H9 (cell line): ENCODE results near the gene COA8. TPM values are rescaled to one million over a fixed set of nuclear protein-coding genes. Genes with fewer than 3 reads are reported as not detected.
A peak's percentile ranks its signal among the peaks of the same experiment; 100 is the strongest.

Experiments
- DNase-seq: peaks from one replicate; pipeline ENCODE4 v3.0.0-alpha.2; 2017
- H2AFZ ChIP-seq: one replicate; pipeline ENCODE4 v1.6.1; 2013; ENCODE audit warnings: mild to moderate bottlenecking, low read length, control low read depth, moderate library complexity
- H2AK5ac ChIP-seq: 2 replicates; pipeline ENCODE4 v1.6.1; 2013; ENCODE audit warnings: low read length, control low read depth, mixed read lengths; ENCODE audit not compliant: insufficient read length
- H2BK120ac ChIP-seq: one replicate; pipeline ENCODE4 v1.6.1; 2013; ENCODE audit warnings: low read depth, mild to moderate bottlenecking, low read length, control low read depth, inconsistent platforms; ENCODE audit not compliant: poor library complexity, severe bottlenecking
- H2BK12ac ChIP-seq: 2 replicates; pipeline ENCODE4 v1.6.1; 2013; ENCODE audit warnings: low read length, control low read depth, mixed read lengths, low read depth; ENCODE audit not compliant: insufficient read length
- H2BK15ac ChIP-seq: 2 replicates; pipeline ENCODE4 v1.6.1; 2013; ENCODE audit warnings: low read depth, low read length, control low read depth
- H2BK20ac ChIP-seq: one replicate; pipeline ENCODE4 v1.6.1; 2013; ENCODE audit warnings: low read depth, mild to moderate bottlenecking, low read length, control low read depth, inconsistent platforms; ENCODE audit not compliant: poor library complexity, severe bottlenecking
- H2BK5ac ChIP-seq: 2 replicates; pipeline ENCODE4 v1.6.1; 2013; ENCODE audit warnings: low read length, control low read depth, mixed read lengths; ENCODE audit not compliant: insufficient read length
- H3K14ac ChIP-seq: 2 replicates; pipeline ENCODE4 v1.6.1; 2013; ENCODE audit warnings: low read length, control low read depth; ENCODE audit not compliant: insufficient read depth
- H3K18ac ChIP-seq: 2 replicates; pipeline ENCODE4 v1.6.1; 2013; ENCODE audit warnings: low read depth, mild to moderate bottlenecking, mixed read lengths, low read length, control low read depth; ENCODE audit not compliant: insufficient read length
- H3K23ac ChIP-seq: 2 replicates; pipeline ENCODE4 v1.6.1; 2013; ENCODE audit warnings: low read length, control low read depth, mixed read lengths, low read depth; ENCODE audit not compliant: insufficient read length
- H3K23me2 ChIP-seq: 2 replicates; pipeline ENCODE4 v1.6.1; 2013; ENCODE audit warnings: low read depth, mild to moderate bottlenecking, mixed read lengths, low read length, control low read depth; ENCODE audit not compliant: insufficient read length, poor library complexity, severe bottlenecking
- H3K27ac ChIP-seq: 2 replicates; pipeline ENCODE4 v1.5.1; 2013; ENCODE audit warnings: low read length, control low read depth, mixed read lengths, low read depth; ENCODE audit not compliant: insufficient read length
- H3K27me3 ChIP-seq: 2 replicates; pipeline ENCODE4 v1.6.1; 2013; ENCODE audit warnings: low read length, control low read depth, inconsistent platforms; ENCODE audit not compliant: insufficient read depth
- H3K4ac ChIP-seq: 2 replicates; pipeline ENCODE4 v1.6.1; 2013; ENCODE audit warnings: low read depth, mild to moderate bottlenecking, control low read depth, inconsistent platforms, low read length, moderate library complexity
- H3K4me1 ChIP-seq: 2 replicates; pipeline ENCODE4 v1.6.1; 2013; ENCODE audit warnings: low read length, control low read depth, inconsistent platforms; ENCODE audit not compliant: insufficient read depth
- H3K4me2 ChIP-seq: 2 replicates; pipeline ENCODE4 v1.6.1; 2013; ENCODE audit warnings: low read length, control low read depth, mixed read lengths; ENCODE audit not compliant: insufficient read length, insufficient read depth
- H3K56ac ChIP-seq: 2 replicates; pipeline ENCODE4 v1.6.1; 2013; ENCODE audit warnings: low read depth, mild to moderate bottlenecking, mixed read lengths, low read length, control low read depth; ENCODE audit not compliant: insufficient read length
- H3K79me1 ChIP-seq: 2 replicates; pipeline ENCODE4 v1.6.1; 2013; ENCODE audit warnings: low read depth, mild to moderate bottlenecking, moderate library complexity, low read length, control low read depth, inconsistent platforms; ENCODE audit not compliant: insufficient read depth, poor library complexity, severe bottlenecking
- H3K79me2 ChIP-seq: 2 replicates; pipeline ENCODE4 v1.6.1; 2013; ENCODE audit warnings: low read length, control low read depth, inconsistent platforms; ENCODE audit not compliant: insufficient read depth
- H3K9ac ChIP-seq: 2 replicates; pipeline ENCODE4 v1.6.1; 2013; ENCODE audit warnings: low read length, control low read depth, mixed read lengths; ENCODE audit not compliant: insufficient read length; ENCODE audit errors: extremely low read depth
- H3K9me3 ChIP-seq: one replicate; pipeline ENCODE4 v1.6.1; 2013; ENCODE audit warnings: low read depth, low read length, inconsistent platforms; ENCODE audit not compliant: control insufficient read depth
- H3T11ph ChIP-seq: one replicate; pipeline ENCODE4 v1.6.1; 2013; ENCODE audit warnings: mild to moderate bottlenecking, low read length, control low read depth, inconsistent platforms
- H4K20me1 ChIP-seq: one replicate; pipeline ENCODE4 v1.6.1; 2013; ENCODE audit not compliant: control insufficient read depth, insufficient read length, insufficient read depth
- H4K5ac ChIP-seq: 2 replicates; pipeline ENCODE4 v1.6.1; 2013; ENCODE audit warnings: low read depth, mild to moderate bottlenecking, mixed read lengths, low read length, control low read depth; ENCODE audit not compliant: insufficient read length
- H4K8ac ChIP-seq: replicated peaks from 2 replicates; pipeline ENCODE4 v1.6.1; 2013; ENCODE audit warnings: low read length, control low read depth, mixed read lengths, low read depth; ENCODE audit not compliant: insufficient read length
- H4K91ac ChIP-seq: 2 replicates; pipeline ENCODE4 v1.6.1; 2013; ENCODE audit warnings: low read depth, mild to moderate bottlenecking, moderate library complexity, mixed read lengths, low read length, control low read depth; ENCODE audit not compliant: insufficient read length
- H3K27ac Mint-ChIP-seq, 3 experiments: 2 replicates in 2 of 3; 3 replicates in 1 of 3; pipeline ENCODE4 v1.8.0; 2020 to 2021; ENCODE audit warnings: mixed read lengths in 3 of 3, mild to moderate bottlenecking in 1 of 3, moderate library complexity in 1 of 3
- H3K27me3 Mint-ChIP-seq: 2 replicates; pipeline ENCODE4 v1.8.0; 2021; ENCODE audit warnings: low read depth, mild to moderate bottlenecking, moderate library complexity, mixed read lengths
- H3K36me3 Mint-ChIP-seq, 3 experiments: 2 replicates in 2 of 3; 3 replicates in 1 of 3; pipeline ENCODE4 v1.8.0; 2020 to 2021; ENCODE audit warnings: low read depth in 3 of 3, mixed read lengths in 3 of 3; ENCODE audit not compliant: insufficient read depth in 1 of 3
- H3K4me1 Mint-ChIP-seq, 2 experiments: 2 replicates each; pipeline ENCODE4 v1.8.0; 2020; ENCODE audit warnings: mixed read lengths in 2 of 2
- H3K4me3 Mint-ChIP-seq, 2 experiments: 2 replicates in 1 of 2; 3 replicates in 1 of 2; pipeline ENCODE4 v1.8.0; 2020 to 2021; ENCODE audit warnings: mild to moderate bottlenecking in 2 of 2, mixed read lengths in 2 of 2, moderate library complexity in 1 of 2
- H3K9me3 Mint-ChIP-seq, 2 experiments: 2 replicates in 1 of 2; 3 replicates in 1 of 2; pipeline ENCODE4 v1.8.0; 2020; ENCODE audit warnings: mild to moderate bottlenecking in 2 of 2, mixed read lengths in 2 of 2, moderate library complexity in 1 of 2
- WGBS: extraction: QIAGEN DNeasy Blood & Tissue Kit; methylation state at CpG from one replicate; pipeline ENCODE4 v1.1.7; 2013; ENCODE audit warnings: missing lambda C conversion rate, low lambda C conversion rate, mixed read lengths; ENCODE audit not compliant: insufficient read length; ENCODE audit errors: extremely low coverage; 5-methylcytosine and 5-hydroxymethylcytosine counted together
- total RNA-seq: library from RNA; stranded (reverse); gene quantifications from 2 replicates; pipeline ENCODE4 v1.2.1, GENCODE V29; 2021
- TF ChIP-seq, protein P1 (sequence below): fragments of 200-600 bp; sonication (generic); conservative IDR thresholded peaks from 3 replicates; pipeline ENCODE4 v1.8.0; 2021; ENCODE audit warnings: antibody characterized with exemption, mild to moderate bottlenecking

Gene COA8
- total RNA-seq, 1 experiment from 2014 or later = 45.5 TPM

DNA sequence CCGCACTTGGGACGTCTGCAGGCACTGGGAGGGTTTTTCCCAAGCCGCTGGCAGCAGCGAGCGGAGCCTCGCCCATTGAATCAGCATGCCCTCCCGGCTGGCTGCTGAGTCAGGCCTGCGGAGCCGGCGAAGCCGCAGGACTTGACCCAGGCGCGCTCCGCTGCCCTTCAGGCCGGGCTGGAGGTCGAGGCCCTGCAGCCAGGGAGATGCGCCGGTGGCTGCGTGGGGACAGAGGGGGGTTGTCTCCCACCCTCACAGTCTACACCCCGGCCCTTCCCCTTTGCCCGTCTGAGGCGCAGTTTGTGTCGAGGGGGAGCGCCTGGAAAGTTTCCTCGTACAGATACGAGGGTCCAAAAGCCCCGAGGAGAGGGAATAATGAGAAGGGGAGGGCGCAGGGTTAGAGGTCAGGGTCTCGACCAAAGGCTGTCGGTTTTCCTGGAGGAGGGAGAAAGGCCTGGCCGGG lies 65.5 kb downstream of the COA8 start:
- H2BK120ac ChIP-seq = no peak overlapping the region
- peaks cover 2% of the 10 kb centered on the region; the same call in 1 of the 2 replicates for H3K4me1 ChIP-seq
- no CpG with 5 or more reads among the region's 31 CpGs for whole genome bisulfite sequencing
- no peak overlapping the region for H3K56ac ChIP-seq
- peak overlapping the region; percentile 48 for H3K9ac ChIP-seq
- Mint-ChIP-seq H3K27me3 (peaks cover 8% of the 10 kb centered on the region), H3K9me3 (no peaks in the 10 kb centered on the region), H3K27ac (peak overlapping the region; percentile 80 to 93 (median 92); a peak in 6 of 7 replicates), H3K36me3 (peaks cover 4 to 8% (median 7%) of the 10 kb centered on the region in 3 experiments; a peak in 4 of 7 replicates), H3K4me3 (peak overlapping the region; percentile 85 to 88), H3K4me1 (peaks cover 22 to 23% of the 10 kb centered on the region in 2 experiments)
- H3K18ac ChIP-seq = peak overlapping the region; percentile 43
- H3K27me3 ChIP-seq = no peaks in the 10 kb centered on the region
- peaks cover 17% of the 10 kb centered on the region; the same call in 1 of the 2 replicates for H3K79me2 ChIP-seq
- no peak overlapping the region; the same call in 1 of the 2 replicates for H3K4ac ChIP-seq
- DNase-seq = peak; percentile 76
- peak overlapping the region; percentile 23 for H3K4me2 ChIP-seq
- H3T11ph ChIP-seq = no peak overlapping the region
- peaks cover 8% of the 10 kb centered on the region for H3K23me2 ChIP-seq
- no peak overlapping the region for H3K23ac ChIP-seq
- H3K9me3 ChIP-seq = no peaks in the 10 kb centered on the region
- no peak overlapping the region for H4K5ac ChIP-seq
- no peak overlapping the region for H4K8ac ChIP-seq
- no peaks in the 10 kb centered on the region for H3K79me1 ChIP-seq
- peak overlapping the region; percentile 72; the same call in 1 of the 2 replicates for H3K14ac ChIP-seq
- H2BK12ac ChIP-seq = no peak overlapping the region
- H2BK15ac ChIP-seq = no peak overlapping the region
- H3K27ac ChIP-seq = no peak overlapping the region
- H2BK20ac ChIP-seq = no peak overlapping the region
- no peak overlapping the region for H2AK5ac ChIP-seq
- TF ChIP-seq, protein P1, sequence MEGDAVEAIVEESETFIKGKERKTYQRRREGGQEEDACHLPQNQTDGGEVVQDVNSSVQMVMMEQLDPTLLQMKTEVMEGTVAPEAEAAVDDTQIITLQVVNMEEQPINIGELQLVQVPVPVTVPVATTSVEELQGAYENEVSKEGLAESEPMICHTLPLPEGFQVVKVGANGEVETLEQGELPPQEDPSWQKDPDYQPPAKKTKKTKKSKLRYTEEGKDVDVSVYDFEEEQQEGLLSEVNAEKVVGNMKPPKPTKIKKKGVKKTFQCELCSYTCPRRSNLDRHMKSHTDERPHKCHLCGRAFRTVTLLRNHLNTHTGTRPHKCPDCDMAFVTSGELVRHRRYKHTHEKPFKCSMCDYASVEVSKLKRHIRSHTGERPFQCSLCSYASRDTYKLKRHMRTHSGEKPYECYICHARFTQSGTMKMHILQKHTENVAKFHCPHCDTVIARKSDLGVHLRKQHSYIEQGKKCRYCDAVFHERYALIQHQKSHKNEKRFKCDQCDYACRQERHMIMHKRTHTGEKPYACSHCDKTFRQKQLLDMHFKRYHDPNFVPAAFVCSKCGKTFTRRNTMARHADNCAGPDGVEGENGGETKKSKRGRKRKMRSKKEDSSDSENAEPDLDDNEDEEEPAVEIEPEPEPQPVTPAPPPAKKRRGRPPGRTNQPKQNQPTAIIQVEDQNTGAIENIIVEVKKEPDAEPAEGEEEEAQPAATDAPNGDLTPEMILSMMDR = no peak
- H4K20me1 ChIP-seq = no peaks in the 10 kb centered on the region
- H4K91ac ChIP-seq = no peak overlapping the region
- H2BK5ac ChIP-seq = no peak overlapping the region
- H2AFZ ChIP-seq = no peak overlapping the region
